Jurkat, Clone E6-1 (cell line): ENCODE results near the gene GLP2R. TPM values are rescaled to one million over a fixed set of nuclear protein-coding genes. Genes with fewer than 3 reads are reported as not detected.
"Not testable (repeated sequence)": the region's sequence is repeated elsewhere in the genome, so short reads cannot be mapped to it uniquely, and the experiment has no call there.

ENCODE experiments used
- DNase-seq: peaks from one replicate; pipeline ENCODE4 v3.0.0-alpha.2; 2011; ENCODE audit warnings: low read depth, low spot score
- H3K4me3 ChIP-seq: 2 replicates; pipeline ENCODE4 v1.5.1; 2011; ENCODE audit warnings: mild to moderate bottlenecking, low read length, control low read depth, moderate library complexity
- polyA plus RNA-seq: library from polyadenylated mRNA; unstranded; fragments of >200 nt; gene quantifications from one replicate; pipeline ENCODE4 v1.2.1, GENCODE V29; 2012; ENCODE audit warnings: missing spikeins; ENCODE audit not compliant: insufficient read length, insufficient read depth

Gene GLP2R, protein sequence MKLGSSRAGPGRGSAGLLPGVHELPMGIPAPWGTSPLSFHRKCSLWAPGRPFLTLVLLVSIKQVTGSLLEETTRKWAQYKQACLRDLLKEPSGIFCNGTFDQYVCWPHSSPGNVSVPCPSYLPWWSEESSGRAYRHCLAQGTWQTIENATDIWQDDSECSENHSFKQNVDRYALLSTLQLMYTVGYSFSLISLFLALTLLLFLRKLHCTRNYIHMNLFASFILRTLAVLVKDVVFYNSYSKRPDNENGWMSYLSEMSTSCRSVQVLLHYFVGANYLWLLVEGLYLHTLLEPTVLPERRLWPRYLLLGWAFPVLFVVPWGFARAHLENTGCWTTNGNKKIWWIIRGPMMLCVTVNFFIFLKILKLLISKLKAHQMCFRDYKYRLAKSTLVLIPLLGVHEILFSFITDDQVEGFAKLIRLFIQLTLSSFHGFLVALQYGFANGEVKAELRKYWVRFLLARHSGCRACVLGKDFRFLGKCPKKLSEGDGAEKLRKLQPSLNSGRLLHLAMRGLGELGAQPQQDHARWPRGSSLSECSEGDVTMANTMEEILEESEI
- not detected for polyA plus RNA-seq

DNA sequence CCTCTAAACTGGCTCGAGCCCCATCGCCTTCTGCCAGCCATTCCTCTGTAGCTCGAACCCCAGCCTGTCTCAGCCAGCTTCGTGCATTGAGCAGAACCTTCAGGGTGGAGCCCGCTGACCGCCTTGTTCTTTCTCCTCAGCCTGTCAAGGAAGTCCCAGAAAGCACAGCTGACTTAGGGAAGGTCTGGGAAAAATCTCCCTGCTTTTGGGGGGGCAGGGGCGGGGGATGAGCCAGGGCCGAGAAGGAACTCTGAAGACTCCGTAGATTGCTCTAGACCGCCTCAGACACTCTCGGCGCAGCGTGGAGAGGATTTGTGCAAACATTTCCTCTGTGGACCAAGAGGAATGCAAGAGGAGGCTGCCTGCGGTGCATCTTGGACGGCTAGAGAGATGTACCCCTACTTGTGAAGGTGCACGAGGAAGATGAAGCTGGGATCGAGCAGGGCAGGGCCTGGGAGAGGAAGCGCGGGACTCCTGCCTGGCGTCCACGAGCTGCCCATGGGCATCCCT, at the start of gene GLP2R:
Gene GLP2R, plus strand, starts transcription at position 284 of the 510 bp plus-strand sequence. Its CDS starts 140 bp downstream, at position 424.
- DNase-seq, result no peak
- no peak within 1 kb of the TSS for H3K4me3 ChIP-seq

DNA sequence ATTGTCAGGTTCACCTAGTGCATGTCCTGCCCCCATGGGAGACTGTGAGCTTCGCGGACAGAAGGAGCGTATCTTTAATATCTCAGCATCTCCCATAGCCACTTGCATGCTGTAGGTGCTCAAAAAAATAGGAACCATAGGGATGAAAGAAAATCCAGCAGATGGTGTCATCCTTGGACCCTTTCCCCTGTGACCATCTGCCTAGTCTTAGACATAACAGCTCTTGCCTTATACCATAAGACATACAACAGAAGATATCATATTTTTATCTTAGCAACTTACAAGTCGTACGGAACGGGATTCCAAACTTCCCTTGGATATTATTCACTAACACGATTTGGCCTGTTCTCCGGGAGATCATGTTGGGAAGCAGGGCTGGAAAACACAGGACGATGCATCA, 48.8 kb upstream of the GLP2R start:
- no peak for DNase-seq
- no peak overlapping the region for H3K4me3 ChIP-seq

DNA sequence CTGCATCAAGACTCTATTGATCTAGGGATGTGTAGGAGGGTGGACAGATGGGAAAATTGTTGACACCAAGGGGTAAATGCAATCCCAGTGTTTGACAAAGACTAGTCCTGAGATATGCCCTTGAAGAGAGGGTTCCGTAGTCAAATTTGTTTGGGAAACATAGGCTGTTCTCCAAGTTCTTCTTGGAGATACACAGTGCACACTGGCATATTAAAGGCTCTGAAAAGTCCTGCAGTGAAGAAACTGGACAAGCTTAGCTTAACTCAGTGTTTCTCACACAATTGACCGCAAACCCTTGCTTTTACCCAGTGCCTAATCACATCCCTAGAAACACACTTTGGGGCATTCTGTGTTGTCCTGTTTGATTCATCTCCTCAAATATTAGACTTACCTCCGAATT, 45.2 kb upstream of the GLP2R start:
- DNase-seq, result no peak
- no peak overlapping the region for H3K4me3 ChIP-seq

DNA sequence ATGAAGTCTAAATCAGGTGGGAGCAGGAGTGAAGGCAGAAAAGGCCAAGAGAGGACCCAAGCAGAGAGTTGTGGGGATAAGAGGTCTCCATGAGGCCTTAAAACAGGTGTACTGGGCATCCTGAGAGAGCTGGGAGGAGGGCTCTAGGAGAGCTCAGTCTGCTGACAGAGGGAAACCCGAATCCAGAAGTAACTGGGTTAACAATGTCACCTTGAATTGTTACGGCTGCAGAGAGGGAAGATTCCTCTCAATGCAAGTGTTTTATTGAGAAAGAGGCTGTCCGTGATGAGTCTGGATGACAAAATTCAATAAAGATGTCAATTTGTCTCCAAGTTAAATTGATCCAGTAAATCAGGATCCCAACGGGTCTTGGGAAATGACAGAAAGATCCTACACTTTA, 42.7 kb upstream of the GLP2R start:
- H3K4me3 ChIP-seq, result no peak overlapping the region
- no peak for DNase-seq

DNA sequence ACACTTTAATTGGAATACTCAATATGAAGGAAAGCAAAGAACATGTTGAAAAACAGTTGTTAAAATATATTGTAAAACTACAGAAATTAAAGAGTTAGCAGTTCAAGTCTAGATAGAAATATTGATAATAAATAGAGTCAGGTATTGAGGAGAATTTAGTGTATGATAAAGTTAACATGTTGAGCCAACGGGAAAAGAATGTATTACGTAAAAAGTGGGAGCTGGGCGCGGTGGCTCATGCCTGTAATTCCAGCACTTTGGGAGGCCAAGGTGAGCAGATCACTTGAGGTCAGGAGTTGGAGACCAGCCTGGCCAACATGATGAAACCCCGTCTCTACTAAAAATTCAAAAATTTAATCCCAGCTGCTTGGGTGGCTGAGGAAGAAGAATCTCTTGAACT, 42.3 kb upstream of the GLP2R start:
- not testable (repeated sequence) for DNase-seq, H3K4me3 ChIP-seq

DNA sequence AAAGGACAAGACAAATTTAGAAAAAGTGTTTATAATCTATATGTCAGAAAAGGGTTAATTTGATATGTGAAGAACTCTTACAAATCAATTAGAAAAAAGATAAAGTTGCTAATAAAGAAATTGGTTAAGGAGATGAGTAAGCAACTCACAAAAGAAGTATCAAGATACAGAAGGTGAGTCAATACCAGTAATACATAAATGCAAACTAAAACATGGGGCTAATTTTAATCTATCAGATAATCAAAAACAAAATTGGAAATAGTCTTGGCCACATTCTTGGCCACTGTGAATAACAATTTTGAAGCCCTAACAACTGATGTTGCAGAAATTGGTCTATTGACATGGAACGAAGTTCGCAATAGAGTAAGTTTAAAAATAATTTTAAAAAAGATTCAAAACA, 41.2 kb upstream of the GLP2R start:
- no peak for DNase-seq
- H3K4me3 ChIP-seq, result no peak overlapping the region

DNA sequence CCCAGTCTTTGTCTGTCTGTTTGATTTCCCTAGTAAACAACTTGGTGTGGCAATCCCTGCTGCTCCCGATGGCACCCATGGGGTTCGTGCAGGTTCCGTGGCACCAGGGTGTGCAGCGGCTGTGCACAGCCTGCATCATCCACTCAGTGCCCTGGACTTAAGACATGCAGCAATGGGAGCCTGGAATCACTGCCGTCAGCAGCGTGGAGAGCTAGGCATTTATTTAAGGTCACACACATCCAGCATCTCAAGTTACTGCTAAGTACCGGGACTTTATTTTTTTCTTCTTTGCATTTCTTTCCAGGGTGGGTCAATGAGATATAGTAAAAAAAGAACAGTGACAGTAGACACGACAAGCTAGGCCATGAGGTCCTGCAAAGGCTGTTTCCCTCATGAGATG, 37.1 kb upstream of the GLP2R start:
- no peak for DNase-seq
- no peak overlapping the region for H3K4me3 ChIP-seq

DNA sequence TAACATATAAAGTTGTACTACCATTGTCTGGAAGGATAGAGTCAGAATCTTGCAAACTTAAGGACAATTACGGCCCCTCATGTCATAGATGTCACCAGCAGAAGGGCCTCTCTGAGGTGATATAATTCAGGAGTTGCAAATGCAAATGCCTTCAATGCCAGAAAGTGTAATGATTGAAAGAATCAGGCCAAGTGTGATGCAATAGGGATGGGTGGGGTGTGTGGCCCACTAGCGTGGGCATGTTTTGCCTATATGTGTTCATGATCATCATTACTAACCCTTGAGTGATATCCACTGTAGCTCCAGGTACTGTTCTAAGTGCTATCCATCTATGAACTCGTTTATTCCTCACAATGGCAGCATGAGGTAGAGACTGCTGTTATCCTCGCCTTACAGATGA, 35.4 kb upstream of the GLP2R start:
- no peak for DNase-seq

DNA sequence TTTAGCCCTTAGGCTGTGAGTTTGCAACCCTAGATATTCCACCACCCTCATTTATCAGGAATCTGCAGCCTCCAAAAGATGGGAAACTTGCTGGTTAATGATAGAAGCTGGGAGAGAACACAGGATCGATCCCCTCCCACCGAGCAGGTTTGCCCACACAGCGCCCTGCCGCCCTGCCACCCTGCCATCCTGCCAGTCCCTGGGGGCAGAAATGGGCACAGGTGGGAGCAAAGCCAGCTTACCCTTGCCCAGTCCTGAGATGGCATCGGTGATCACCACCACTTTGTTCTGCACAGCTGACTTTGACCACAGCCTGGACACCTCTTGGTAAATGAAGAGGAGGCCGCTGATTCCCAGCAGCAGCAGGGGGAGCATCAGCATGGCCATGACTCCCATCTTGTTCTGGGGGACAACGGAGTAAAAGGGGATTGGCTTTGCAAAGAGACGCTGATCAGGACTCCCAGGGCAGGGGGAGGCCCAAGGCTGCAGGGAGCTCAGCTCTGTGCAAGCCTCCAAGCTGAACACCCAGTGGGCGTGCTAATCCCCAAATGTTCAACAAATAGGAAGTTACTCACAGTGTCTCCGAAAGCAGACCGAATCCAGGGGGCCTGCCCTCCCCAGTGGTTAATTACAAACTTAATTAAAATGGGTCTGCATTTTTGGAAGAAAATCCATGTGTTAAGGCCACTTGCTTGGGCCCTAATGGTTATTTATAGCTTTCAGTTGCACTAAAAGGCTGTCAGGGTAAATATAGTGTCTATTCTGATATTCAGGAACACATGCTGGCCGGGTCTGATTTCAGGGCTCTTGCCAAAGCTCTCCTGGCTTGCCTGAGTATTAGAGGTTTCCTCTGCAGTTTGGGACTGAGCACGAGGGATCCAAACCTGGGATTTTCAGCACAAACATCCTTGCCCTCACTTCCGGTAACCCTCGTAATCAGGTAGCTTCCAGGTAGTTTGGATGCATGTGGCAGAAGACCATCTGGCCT, 34.5 kb upstream of the GLP2R start, which contains the start of gene DHRS7C:
Gene DHRS7C, minus strand, starts transcription at position 704 of the 988 bp plus-strand sequence. Its CDS starts 308 bp downstream, at position 396.
- no peak within 1 kb of the TSS for H3K4me3 ChIP-seq
- DNase-seq, result no peak

More for the DNA sequence above, 35.4 kb upstream of the GLP2R start:
- H3K4me3 ChIP-seq, result no peak overlapping the region

DNA sequence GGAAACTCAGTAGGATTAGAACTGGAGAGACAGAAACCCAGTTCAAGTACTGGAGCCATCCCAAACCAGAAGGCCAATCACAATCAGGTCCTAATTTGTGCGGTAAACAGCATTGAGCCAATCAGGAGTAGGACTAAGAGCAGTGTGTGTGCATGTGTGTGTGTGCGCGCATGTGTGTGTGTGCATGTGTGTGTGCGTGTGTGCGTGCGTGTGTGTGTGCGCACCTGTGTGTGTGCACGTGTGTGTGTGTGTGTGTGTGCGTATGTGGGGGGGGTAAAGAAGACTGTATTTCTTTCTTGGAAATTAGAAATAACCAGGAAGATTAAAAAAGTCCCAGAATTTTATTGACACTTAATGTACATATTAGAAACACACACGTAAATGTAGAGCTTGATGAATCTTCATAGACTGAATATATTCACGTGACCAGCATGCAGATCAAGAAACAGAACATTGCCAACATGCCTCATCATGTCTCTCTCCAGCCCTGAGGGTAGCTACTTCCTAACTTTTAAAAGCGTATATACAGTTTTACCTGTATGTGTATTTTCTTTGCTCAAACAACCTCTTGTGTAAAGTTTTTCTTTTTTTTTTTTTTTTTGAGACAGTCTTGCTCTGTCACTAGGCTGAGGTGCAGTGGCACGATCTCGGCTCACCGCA, 33.4 kb upstream of the GLP2R start:
- no peak for DNase-seq
- H3K4me3 ChIP-seq, result no peak overlapping the region

DNA sequence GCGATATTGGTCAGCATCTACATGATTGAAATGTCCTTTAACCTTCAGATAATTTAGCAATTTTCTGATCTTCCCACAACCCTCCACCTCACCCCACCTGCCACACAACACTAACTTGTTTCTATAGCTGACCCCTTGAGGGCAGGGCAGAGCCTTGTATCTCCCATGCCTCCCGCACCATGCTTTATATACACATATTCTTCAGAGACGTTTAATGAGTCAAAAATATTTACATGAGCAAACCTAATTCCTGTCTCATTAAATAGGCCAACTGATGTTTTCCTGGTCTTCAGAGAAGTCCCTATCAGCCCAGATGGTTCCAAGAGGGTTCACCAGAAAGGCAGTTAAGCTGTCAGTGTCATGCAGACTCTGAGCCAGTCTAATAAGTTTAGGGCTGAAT, 27.7 kb upstream of the GLP2R start:
- no peak for DNase-seq
- no peak overlapping the region for H3K4me3 ChIP-seq

DNA sequence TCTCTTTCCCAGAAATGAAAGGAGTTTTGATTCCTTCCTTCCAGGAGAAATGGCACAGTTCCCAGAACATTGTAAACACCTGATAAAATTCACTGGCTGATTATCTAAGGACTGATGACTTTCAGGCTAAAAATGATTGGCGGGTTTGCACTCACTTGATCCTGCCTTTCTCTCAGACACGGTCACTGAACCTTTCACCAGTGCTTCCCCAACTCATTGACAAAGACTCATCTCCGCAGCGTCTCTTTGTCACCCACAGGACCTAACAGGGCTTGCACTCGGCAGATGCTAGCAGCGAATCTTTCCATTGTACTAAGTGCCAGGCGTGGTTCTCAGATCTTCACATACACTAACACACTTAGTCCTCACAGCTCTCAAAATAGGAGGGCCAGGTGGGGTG, 27.0 kb upstream of the GLP2R start:
- no peak overlapping the region for H3K4me3 ChIP-seq
- no peak for DNase-seq

DNA sequence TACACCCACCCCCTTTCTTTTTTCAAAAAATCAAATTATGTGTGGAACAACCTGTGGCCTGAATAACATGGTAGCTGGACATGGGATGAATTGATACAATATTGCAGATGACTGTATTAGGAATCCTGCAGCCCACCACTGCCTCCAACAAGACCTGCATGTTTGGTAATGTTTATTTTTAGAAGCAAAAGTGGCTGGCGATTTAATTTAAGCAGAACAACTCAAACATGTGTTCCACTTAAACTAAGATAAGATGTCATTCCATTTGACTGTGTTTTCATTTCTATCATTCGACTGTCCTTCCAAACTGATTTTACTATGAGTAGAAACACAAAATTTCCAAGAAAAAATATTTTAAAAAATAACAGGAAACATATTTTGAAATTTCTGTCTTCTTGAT, 24.2 kb upstream of the GLP2R start:
- H3K4me3 ChIP-seq, result no peak overlapping the region
- no peak for DNase-seq

DNA sequence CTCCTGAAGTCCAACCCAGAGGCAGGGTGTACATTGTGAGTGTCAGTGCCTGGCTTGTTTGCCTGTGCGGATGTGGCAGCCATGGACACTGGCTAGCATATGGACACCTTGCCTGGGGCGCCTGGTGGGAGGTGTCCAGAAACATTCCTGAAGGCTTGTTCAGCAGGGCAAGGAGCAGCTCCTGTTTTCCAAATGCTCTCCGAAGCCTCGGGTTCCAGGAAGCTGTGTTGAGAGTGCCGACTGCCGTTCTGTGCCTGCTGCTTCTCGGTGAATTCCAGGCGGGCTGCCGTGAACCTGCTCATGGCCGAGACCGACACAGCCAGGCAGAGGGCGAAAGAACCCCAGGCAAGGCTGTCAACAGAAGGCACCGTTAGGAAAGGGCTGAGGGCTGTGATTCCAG, 23.4 kb upstream of the GLP2R start:
- no peak for DNase-seq
- H3K4me3 ChIP-seq, result no peak overlapping the region

DNA sequence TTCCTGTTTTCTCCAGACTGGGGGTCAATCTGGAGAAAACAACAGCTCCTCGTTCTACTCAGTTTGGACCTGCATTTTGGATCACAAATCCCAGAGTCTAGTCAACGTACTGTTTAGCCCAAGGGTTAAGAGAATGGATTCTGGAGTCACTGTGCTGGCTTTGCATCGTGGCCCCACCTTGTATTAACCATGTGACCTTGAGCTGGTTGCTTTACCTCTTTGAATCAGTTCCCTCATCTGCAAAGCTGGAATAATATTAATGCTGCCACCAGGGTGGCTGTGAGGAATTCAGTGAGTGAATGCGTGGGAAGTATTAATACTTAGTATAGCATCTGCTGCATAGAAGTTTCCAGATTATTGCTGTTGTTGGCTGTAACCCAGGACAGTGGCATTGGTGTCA, 23.0 kb upstream of the GLP2R start:
- no peak overlapping the region for H3K4me3 ChIP-seq

DNA sequence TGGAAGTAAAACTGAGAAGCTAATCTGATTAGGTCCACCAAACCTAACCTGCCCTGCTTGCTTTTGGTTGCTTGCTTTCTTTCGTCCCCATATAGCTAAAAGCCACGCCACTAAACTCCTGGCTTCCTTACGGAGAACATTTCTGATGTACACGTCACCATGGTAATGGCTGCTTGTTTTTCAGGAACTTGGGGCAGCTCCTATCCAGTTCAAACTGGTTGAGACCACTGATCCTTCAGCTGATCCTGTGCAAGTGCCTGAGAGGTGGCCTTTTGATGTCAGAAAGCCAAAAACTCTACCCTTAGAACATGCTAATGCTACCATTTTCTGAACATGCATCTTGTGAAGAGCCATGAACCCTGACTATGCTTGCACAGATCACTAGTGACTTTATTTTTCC, 20.0 kb upstream of the GLP2R start:
- H3K4me3 ChIP-seq, result no peak overlapping the region
- DNase-seq, result no peak

More for the DNA sequence above, 23.0 kb upstream of the GLP2R start:
- DNase-seq, result no peak

DNA sequence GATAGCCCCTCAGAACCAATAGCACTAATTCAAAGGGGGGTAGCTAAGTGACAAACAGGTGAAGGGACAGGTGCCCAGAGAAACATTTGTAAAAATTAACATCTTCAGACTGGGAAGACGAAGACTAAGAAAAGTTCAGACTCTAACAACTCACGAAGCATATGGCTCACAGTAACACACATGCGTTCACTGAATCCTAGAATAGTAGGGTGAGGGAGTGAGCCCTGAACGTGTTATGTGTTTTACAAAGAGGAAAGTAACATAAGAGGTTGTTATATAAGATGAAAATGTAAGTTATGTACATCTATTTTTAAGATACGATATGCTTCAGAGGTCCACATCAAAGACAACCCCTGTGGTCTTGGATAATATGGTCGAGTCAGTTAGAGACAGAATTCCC, 19.0 kb upstream of the GLP2R start:
- no peak for DNase-seq
- no peak overlapping the region for H3K4me3 ChIP-seq

DNA sequence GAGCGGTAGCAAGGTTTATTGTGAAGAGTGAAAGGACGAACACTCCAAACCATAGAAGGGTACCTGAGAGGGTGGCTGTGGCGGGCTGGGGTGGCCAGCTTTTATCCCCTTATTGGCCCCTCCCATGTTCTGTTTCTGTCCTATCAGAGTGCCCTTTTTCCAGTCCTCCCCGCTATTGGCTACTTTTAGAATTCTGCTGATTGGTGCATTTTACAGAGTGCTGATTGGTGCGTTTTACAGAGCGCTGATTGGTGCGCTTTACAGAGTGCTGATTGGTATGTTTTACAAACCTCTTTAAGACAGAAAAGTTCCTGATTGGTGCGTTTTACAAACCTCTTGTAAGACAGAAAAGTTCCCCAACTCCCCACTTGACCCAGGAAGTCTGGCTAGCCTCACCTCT, 16.3 kb upstream of the GLP2R start:
- no peak for DNase-seq
- H3K4me3 ChIP-seq, result no peak overlapping the region
